ENCODE measurements around the gene OPN3. TPM values are rescaled to one million over a fixed set of nuclear protein-coding genes. Genes with fewer than 3 reads are reported as not detected.

OPN3 gene
- total and polyA plus RNA-seq, 2 donors (not counting 3 experiments of a cell fraction or from before 2014, with no cell fraction given) = 16.1 to 23.9 TPM

DNA sequence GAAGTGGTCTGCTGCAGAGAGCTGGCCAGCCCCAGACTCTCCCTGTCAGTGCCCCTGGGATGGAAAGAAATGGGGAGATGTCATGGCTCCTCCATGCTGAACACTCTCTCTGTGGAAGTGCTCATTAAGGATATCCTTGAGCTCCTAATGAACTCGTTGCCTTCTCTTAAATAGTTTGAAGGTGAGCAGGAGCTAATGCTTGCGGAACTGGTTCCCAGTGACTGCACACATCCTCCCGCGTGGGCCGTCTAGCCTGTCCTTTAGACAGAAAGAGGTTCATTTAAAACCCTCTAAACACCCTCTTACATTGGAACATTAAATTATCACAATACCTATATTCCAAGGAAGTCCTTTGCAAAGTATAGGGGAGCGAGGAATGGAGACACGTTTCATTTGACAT, 6.0 kb upstream of the OPN3 start:
- H3K27ac ChIP-seq (ENCODE audit: insufficient read depth, low read depth, low read length) = no peak overlapping the region
- H3K4me1 ChIP-seq (ENCODE audit: control insufficient read depth, extremely low read depth, insufficient read depth, low read length) = peaks cover 4% of the 10 kb centered on the region
- no peaks in the 10 kb centered on the region for H3K79me2 ChIP-seq (ENCODE audit: control insufficient read depth, insufficient read depth, low read length)
- no TSS peak for BruUV-seq (replicated peaks)
- no peaks in the 10 kb centered on the region for H4K20me1 ChIP-seq (replicated peaks; ENCODE audit: control insufficient read depth, extremely low read depth, insufficient read depth, low read length)
- TF ChIP-seq POLR2A (IDR thresholded peaks at IDR 0.05; ENCODE audit: low read depth, low read length) = no peak
- TF ChIP-seq FOS (IDR thresholded peaks at IDR 0.05; ENCODE audit: borderline replicate concordance, insufficient read depth, low read length) = no peak
- no peak for TF ChIP-seq GATA2 (IDR thresholded peaks at IDR 0.05; ENCODE audit: insufficient read depth, insufficient read length, low read depth, low read length)
- TF ChIP-seq JUN (IDR thresholded peaks at IDR 0.05; ENCODE audit: borderline replicate concordance, insufficient read depth, insufficient read length, low read depth) = no peak
- no peak for TF ChIP-seq MAX (IDR thresholded peaks at IDR 0.05; ENCODE audit: insufficient read depth, insufficient read length)
- TF ChIP-seq EZH2 (IDR thresholded peaks at IDR 0.05; ENCODE audit: borderline replicate concordance, low read depth, low read length, severe bottlenecking) = no peak
- no peak for TF ChIP-seq POLR2AphosphoS5 (IDR thresholded peaks at IDR 0.05; ENCODE audit: insufficient read depth, low read depth, low read length)
- TF ChIP-seq, protein P1, sequence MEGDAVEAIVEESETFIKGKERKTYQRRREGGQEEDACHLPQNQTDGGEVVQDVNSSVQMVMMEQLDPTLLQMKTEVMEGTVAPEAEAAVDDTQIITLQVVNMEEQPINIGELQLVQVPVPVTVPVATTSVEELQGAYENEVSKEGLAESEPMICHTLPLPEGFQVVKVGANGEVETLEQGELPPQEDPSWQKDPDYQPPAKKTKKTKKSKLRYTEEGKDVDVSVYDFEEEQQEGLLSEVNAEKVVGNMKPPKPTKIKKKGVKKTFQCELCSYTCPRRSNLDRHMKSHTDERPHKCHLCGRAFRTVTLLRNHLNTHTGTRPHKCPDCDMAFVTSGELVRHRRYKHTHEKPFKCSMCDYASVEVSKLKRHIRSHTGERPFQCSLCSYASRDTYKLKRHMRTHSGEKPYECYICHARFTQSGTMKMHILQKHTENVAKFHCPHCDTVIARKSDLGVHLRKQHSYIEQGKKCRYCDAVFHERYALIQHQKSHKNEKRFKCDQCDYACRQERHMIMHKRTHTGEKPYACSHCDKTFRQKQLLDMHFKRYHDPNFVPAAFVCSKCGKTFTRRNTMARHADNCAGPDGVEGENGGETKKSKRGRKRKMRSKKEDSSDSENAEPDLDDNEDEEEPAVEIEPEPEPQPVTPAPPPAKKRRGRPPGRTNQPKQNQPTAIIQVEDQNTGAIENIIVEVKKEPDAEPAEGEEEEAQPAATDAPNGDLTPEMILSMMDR (IDR thresholded peaks at IDR 0.05; ENCODE audit: extremely low read depth in 1 of 2, insufficient read depth in 1 of 2, low read depth in 1 of 2, low read length in 2 of 2) = no peak
- no peaks in the 10 kb centered on the region for H3K36me3 ChIP-seq (ENCODE audit: control insufficient read depth in 2 of 2, extremely low read depth in 1 of 2, insufficient read depth in 2 of 2, low read length in 2 of 2)
- no peak for FAIRE-seq
- no peak overlapping the region for H3K4me3 ChIP-seq (replicated peaks in 1 of 3; ENCODE audit: insufficient read depth in 1 of 3, low read depth in 1 of 3, low read length in 3 of 3)
- no peak overlapping the region for H3K4me2 ChIP-seq (ENCODE audit: insufficient read depth, low read length)
- H3K27me3 ChIP-seq (ENCODE audit: control insufficient read depth in 2 of 2, insufficient read depth in 2 of 2, low read length in 2 of 2) = no peaks in the 10 kb centered on the region
- dilution Hi-C loops (cut with MboI; ENCODE audit: extremely low pct_ligation_motif_present, low sequenced_read_pairs) = no loop called here
- no peaks in the 10 kb centered on the region for H3K9me1 ChIP-seq (replicated peaks; ENCODE audit: control insufficient read depth, extremely low read depth, insufficient read depth, low read length)
- POLR2A ChIA-PET = no interaction called here
- H2AFZ ChIP-seq (ENCODE audit: low read depth, low read length) = no peak overlapping the region
- no peak for DNase-seq (ENCODE audit: low read depth, low spot score)
- H3K9me3 ChIP-seq (replicated peaks; ENCODE audit: control insufficient read depth, insufficient read depth, low read length) = no peaks in the 10 kb centered on the region
- CTCF ChIA-PET = interaction anchor here (0.7 kb wide), 1 partner anchor 19 kb away, joined by 4 read pairs; no protein-coding TSS in a partner anchor
- intact Hi-C loops (cut with micrococcal nuclease) = no loop called here
- H3K9ac ChIP-seq (replicated peaks; ENCODE audit: extremely low read depth, insufficient read depth, low read length) = no peak overlapping the region
